Stimulated activated CD4-positive, alpha-beta T cell treated with anti-CD3 and anti-CD28 coated beads, TNF-alpha, amount 100 ng/mL, for 1 hour (primary cell): ENCODE data around the gene DHDH.

Experiments
- DNase-seq, 3 donors: peaks; one replicate each; pipeline ENCODE4 v3.0.0-alpha.2; 2020; ENCODE audit warnings: low read depth in 3 of 3, low spot score in 1 of 3

The DHDH gene

GRCh38 chr19:48947258-48947542 is 13.7 kb downstream of the DHDH start:
- no peak for DNase-seq

DNA sequence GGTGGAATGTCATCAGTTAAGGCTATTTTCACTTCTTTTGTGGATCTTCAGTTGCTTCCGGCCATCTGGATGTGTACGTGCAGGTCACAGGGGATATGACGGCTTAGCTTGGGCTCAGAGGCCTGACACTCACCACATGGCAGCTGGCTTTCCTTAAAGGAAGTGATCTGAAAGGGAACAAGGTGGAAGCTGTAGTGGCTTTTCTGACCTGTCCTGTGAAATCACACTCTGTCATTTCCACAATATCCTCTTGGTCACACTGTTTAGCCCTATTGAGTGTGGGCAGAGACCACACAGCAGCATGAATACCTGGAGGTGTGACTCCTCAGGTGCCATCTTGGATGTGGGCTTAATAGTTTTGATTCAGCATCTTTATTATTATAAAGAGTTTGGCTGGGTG is 16.7 kb downstream of the DHDH start:
- no peak for DNase-seq

DNA sequence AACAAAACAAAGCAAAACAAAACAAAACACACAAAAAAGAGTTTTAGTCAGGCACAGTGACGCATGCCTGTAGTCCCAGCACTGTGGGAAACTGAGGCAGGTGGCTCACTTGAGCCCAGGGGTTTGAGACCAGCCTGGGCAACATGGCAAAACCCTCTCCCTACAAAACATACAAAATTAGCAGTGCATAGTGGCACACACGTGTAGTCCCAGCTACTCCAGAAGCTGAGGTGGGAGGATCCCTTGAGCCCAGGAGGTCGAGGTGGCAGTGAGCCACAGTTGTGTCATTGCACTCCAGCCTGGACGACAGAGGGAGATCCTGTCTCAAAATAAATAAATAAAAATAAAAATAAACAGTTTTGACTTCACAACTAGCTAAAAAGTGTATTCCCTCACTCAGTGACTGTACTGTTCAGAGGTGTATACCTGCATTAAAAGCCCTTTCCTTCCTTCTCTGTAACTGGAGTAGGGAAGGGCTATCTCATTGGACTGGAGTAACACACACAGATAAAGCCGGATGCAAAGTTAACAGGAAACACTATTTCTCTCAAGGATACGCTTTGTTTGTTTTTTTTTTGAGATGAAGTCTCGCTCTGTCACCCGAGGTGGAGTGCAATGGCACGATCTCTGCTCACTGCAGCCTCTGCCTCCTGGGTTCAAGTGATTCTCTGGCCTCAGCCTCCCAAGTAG is 17.5 kb downstream of the DHDH start:
- no peak for DNase-seq

GRCh38 chr19:48953141-48953540 is 19.6 kb downstream of the DHDH start:
- DNase-seq: no peak

DNA sequence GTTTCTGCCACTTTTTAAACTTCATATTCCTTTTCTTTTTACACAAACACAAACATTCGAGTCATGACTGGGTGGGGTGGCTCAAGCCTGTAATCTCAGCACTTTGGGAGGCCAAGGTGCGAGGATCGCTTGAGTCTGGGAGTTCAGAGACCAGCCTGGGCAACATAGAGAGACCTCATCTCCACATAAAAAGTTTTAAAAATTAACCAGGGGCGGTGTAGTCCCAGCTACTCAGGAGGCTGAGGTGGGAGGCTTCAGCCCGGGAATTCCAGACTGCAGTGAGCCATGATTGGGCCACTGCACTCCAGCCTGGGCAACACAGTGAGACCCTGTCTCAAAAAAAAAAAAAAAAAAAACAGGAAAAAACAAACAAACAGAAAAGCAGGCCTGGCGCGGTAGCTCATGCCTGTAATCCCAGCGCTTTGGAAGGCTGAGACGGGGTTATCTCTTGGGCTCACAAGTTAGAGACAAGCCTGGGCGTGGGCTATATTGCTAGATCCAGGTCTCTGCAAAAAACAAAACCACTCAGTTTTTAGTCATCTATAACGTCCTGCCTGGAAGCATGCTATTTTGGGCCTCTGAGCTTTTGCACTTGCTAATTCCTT is 20.6 kb downstream of the DHDH start:
- DNase-seq: no peak

DNA sequence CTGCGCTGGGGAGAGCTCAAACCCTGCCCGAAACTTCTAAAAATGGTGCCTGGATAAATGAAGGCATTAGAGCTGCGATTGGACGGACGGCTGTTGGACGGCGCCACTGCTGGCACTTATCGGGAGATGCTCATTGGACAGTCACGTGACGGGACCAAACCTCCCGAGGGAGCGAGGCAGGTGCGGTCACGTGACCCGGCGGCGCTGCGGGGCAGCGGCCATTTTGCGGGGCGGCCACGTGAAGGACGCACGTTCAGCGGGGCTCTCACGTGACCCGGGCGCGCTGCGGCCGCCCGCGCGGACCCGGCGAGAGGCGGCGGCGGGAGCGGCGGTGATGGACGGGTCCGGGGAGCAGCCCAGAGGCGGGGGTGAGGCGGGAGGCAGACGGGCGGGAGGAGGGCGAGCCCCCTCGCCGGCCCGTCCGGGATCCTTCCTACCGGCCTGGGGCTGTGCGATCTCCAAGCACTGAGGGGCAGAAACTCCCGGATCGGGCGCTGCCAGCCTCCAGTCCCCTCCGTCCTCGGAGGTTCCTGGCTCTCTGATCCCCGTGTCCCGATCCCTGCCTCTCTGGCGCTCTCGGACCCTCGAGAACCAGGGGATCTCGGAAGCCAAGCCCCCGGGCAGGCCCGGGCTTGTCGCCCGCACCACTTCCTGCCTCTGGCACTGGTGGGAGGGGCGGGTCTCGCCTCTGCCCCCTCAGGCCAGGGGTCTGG is 21.3 kb downstream of the DHDH start, which contains the start of gene BAX:
Gene BAX (plus strand): TSS at position 281 of the 713 bp plus-strand sequence. CDS start 54 bp downstream, at position 335.
- peak; percentile 48 to 90 (median 71) for DNase-seq

- DNase-seq: no peak
Observed at GRCh38 chr19:48955308-48955958, 21.9 kb downstream of the DHDH start.

DNA sequence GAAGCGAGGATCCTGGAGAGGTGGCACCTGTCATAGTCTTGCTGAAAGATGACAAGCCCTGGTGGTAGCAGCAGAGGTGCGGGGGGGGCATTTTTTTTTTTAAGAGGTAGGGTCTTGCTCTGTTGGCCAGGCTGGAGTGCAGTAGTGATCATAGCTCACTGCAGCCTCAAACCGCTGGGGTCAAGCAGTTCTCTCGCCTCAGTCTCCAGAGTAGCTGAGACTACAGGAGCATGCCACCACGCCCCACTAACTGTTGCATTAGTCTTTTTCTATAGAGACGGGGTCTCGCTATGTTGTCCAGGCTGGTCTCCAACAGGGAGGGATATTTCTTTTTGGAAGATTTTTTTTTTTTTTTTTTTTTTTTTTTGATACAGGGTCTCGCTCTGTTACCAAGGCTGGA is 24.5 kb downstream of the DHDH start:
- no peak for DNase-seq

GRCh38 chr19:48959341-48960239 is 26.1 kb downstream of the DHDH start:
- no peak for DNase-seq

GRCh38 chr19:48961051-48961649 is 27.7 kb downstream of the DHDH start:
- no peak for DNase-seq

GRCh38 chr19:48961673-48962028 is 28.2 kb downstream of the DHDH start:
- no peak for DNase-seq

DNA sequence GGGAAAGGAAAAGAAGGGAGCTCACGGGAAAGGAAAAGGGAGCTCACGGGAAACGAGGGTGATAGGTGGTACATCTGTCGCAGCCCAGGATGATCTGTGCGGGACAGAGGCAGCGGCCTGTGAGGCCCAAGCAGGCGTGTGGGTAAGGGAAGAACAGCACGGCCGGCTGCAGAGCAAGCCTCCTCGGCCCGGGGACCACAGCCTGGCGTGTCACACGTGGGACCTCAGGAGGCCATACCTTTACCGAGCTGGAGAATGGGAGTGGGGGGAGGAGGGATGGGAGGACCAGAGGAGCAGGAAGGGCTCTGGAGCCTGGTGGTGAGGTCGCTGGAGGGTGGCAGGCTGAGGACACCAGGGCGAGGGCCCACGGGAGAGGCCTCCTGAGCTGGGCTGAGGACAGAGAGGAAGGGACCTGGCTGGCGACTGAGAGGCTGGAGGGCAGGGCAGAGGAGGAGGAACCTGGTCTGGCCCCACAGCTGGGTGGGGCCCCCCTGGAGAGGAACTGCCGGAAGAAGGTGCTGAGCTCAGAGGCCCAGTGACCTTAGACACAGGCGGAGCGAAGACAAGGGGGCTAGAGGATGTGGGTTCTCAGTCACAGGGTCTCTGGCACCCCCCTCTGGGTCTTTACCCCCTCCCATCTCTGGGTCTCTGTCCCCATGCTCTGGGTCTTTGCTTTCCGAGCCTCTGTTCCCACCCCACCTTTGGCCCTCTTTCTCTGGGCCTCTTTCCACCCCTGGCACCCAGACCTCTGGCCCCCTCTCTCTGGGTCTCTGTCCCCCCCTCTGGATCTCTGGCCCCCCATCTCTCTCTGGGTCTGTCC is 28.7 kb downstream of the DHDH start:
- DNase-seq: no peak

- DNase-seq: no peak
Observed at GRCh38 chr19:48962849-48963165, 29.3 kb downstream of the DHDH start.

GRCh38 chr19:48963371-48964204 is 30.1 kb downstream of the DHDH start:
- peak in 1 of 3 donors; percentile 63 for DNase-seq

GRCh38 chr19:48964205-48965039 is 30.9 kb downstream of the DHDH start:
- no peak for DNase-seq

- peak; percentile 76 to 83 (median 80) for DNase-seq
Observed at GRCh38 chr19:48965040-48965805, 31.7 kb downstream of the DHDH start, which contains the start of gene FTL. FTL (plus strand) TSS chr19:48965309; CDS start chr19:48965508, 199 bp downstream.
